HG02840 (cell line): ENCODE measurements around the gene WWTR1.

Experiments used
- ATAC-seq: cut with Tn5 transposase; IDR thresholded peaks from one replicate; pipeline ENCODE4 v1.9.1; 2021; ENCODE audit warnings: mild to moderate bottlenecking, moderate library complexity, moderate number of reproducible peaks; ENCODE audit not compliant: unreplicated experiment, low FRiP score

The WWTR1 gene

GRCh38 chr3:149657926-149658743, at the start of gene WWTR1:
Gene WWTR1 (minus strand): TSS chr3:149658025. CDS start chr3:149657306, 719 bp downstream.
- ATAC-seq: peak; percentile 75

- no peak for ATAC-seq
These were observed 49.1 kb upstream of the WWTR1 start for GRCh38 chr3:149706905-149707304.

- ATAC-seq: no peak
These were observed 47.6 kb upstream of the WWTR1 start for GRCh38 chr3:149705416-149705815.

GRCh38 chr3:149703466-149703865, 45.6 kb upstream of the WWTR1 start:
- no peak for ATAC-seq

GRCh38 chr3:149702691-149703441, 45.0 kb upstream of the WWTR1 start:
- ATAC-seq: no peak

GRCh38 chr3:149701977-149702350, 44.1 kb upstream of the WWTR1 start:
- no peak for ATAC-seq

GRCh38 chr3:149701206-149701976, 43.6 kb upstream of the WWTR1 start:
- ATAC-seq: no peak

GRCh38 chr3:149688122-149688757, 30.4 kb upstream of the WWTR1 start:
- ATAC-seq: no peak

- no peak for ATAC-seq
These were observed 29.2 kb upstream of the WWTR1 start for GRCh38 chr3:149686996-149687395.

GRCh38 chr3:149678351-149678950, 20.6 kb upstream of the WWTR1 start:
- no peak for ATAC-seq

- no peak for ATAC-seq
These were observed 15.6 kb upstream of the WWTR1 start for GRCh38 chr3:149673393-149673792.

- no peak for ATAC-seq
These were observed 13.1 kb upstream of the WWTR1 start for GRCh38 chr3:149670742-149671492.

- no peak for ATAC-seq
These were observed 9.8 kb upstream of the WWTR1 start for GRCh38 chr3:149667576-149667975.

GRCh38 chr3:149663966-149664365, 6.1 kb upstream of the WWTR1 start:
- no peak for ATAC-seq

GRCh38 chr3:149662240-149662887, 4.5 kb upstream of the WWTR1 start:
- ATAC-seq: no peak

- ATAC-seq: no peak
These were observed 2.6 kb upstream of the WWTR1 start for GRCh38 chr3:149660462-149660861.

GRCh38 chr3:149658744-149659497, 1.1 kb upstream of the WWTR1 start:
- peak; percentile 8 for ATAC-seq

- ATAC-seq: peak; percentile 17
These were observed 402 bp downstream of the WWTR1 start for GRCh38 chr3:149657321-149657925.
